T-helper 2 cell (primary cell): ENCODE results near the gene PDHB.
A peak's percentile ranks its signal among the peaks of the same experiment; 100 is the strongest.
"Not testable (repeated sequence)": the region's sequence is repeated elsewhere in the genome, so short reads cannot be mapped to it uniquely, and the experiment has no call there.

Experiments
- DNase-seq, 5 experiments: peaks; one replicate each; pipeline versions ENCODE4 v3.0.0 to v3.0.0-alpha.2; 2012 to 2022
- total RNA-seq, 2 donors: gene quantifications; one replicate each; lab custom pipeline; 2026; lab: John Stamatoyannopoulos, UW

The PDHB gene
- 33.0 to 37.1 reads per million in 2 donors for total RNA-seq

- DNase-seq: peak; percentile 72 to 93 (median 83)
Observed at GRCh38 chr3:58433400-58434167, at the start of gene PDHB. Gene PDHB, minus strand, starts transcription at chr3:58433832. Its CDS starts 23 bp downstream, at chr3:58433809.

GRCh38 chr3:58482917-58483636 lies 49.4 kb upstream of the PDHB start:
- DNase-seq: peak in 1 of 5 experiments; percentile 66

DNA sequence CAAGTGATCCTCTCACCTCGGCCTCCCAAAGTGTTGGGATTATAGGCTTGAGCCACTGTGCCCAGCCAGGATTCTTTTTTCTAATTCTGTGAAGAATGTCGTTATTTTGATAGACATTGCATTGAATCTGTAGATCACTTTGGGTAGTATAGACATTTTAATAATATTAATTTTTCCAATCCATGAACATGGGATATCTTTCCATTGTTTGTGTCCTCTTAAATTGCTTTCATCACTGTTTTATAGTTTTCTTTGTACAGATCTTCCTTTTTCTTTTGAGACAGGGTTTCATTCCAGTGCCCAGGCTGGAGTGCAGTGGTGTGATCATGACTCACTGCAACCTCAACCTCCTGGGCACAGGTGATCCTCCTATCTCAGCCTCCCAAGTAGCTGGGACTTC lies 46.7 kb upstream of the PDHB start:
- DNase-seq: no peak

GRCh38 chr3:58478781-58479180 lies 45.1 kb upstream of the PDHB start:
- no peak for DNase-seq

DNA sequence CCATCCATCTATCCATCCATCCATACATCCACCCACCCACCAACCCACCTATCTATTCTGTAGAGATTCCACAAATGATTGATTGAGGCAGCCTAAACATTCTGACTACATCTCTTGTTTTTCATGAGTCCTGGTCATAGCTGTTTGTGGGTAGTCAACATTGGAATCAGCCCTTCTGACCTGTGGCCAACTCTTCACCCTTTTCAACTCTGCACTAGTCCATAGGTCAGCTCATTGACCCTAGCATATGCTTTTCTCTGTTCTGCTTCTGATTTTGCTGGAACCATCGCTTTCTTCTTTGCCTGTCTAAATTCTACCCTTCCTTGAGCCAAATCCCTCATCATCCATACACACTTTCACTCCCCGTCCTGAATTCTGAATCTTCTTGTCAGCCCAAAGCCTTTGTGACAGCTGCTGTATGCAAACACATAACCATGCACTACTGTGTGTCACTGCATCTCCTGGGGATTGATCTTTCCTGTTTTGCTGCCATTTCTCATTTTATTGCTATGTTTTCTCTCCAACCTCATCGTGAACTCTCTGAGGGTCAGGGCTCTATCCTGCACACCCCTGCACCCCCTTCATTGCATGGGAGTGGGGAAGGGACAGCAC lies 41.4 kb upstream of the PDHB start:
- DNase-seq: no peak

DNA sequence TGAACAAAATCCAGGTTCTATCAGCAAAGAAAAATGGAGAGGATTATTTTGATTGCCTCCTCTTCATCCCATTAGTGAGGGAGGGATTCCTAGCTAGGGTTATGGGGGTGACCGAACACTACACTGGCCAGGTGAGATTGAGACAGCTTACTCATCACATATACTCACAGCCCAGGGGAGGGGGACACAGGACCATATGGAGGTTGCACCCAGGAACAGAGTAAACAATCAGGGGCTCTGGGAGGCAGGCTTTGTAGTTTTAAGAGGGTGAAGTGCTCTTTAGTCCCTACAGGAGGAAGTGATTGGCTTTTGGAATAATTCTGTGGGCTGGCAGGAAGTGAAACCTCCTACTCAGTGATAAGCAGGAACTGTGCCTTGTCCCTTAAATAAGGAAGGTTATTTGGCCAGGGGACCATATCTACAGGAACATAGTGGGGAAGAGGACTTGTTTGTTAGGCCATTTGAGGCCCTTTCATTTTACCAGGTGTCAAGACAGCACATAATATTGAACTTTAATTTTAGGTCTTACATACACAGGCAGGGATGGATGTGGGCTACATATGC lies 40.8 kb upstream of the PDHB start:
- DNase-seq: no peak

DNA sequence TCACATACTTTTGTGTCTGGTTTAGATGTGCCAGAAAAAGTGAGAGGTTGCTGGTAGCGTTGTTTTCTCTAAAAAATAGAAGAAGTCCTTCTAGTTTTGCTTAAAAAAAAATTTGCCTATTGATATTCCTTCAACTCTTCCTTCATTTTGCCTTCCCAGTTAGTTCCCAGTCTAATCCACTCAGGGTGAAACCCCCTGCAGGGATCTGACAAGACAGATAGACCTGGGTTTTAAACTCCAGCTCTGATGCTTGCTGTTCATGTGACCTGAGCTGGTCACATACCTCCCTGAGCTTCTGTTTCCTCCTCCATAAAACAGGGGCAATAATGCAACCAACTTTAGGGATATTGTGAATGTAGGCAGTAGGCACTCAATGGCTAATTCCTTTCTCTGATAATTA lies 39.6 kb upstream of the PDHB start:
- no peak for DNase-seq

GRCh38 chr3:58471025-58471887 lies 37.6 kb upstream of the PDHB start:
- peak in 2 of 5 experiments; percentile 61 to 99 for DNase-seq

DNA sequence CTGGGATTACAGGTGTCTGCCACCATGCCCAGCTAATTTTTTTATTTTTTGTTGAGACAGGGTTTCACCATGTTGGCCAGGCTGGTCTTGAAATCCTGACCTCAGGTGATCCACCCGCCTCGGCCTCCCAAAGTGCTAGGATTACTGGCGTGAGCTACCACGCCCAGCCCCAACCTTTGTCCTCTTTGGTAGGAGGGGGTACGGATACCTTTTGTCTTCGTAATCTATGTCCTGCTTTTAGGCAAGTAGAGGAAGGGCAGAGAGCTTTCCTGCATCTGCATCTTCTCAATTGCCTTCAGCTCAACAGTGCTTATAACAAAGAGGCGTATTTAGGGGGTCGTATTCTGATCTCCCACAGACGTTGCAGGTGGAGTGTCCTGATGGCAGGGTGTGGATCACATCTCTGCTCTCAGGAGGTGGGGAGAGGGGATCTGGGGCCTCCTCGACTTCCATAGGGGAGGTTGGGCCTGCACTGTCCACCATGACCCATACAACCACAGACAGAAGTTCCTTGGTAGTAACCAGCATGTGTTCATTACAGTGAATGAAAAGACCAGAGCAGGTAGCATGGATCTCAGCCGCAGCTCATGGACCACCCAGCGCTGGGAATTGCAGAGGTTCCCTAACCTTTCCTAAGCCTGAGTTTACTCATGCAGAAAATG lies 36.9 kb upstream of the PDHB start:
- DNase-seq: no peak

GRCh38 chr3:58469096-58469495 lies 35.5 kb upstream of the PDHB start:
- DNase-seq: no peak

- DNase-seq: no peak
Observed at GRCh38 chr3:58466899-58467563, 33.4 kb upstream of the PDHB start.

- peak in 1 of 5 experiments; percentile 71 for DNase-seq
Observed at GRCh38 chr3:58464866-58465265, 31.2 kb upstream of the PDHB start.

GRCh38 chr3:58463942-58464271 lies 30.3 kb upstream of the PDHB start:
- DNase-seq: no peak

DNA sequence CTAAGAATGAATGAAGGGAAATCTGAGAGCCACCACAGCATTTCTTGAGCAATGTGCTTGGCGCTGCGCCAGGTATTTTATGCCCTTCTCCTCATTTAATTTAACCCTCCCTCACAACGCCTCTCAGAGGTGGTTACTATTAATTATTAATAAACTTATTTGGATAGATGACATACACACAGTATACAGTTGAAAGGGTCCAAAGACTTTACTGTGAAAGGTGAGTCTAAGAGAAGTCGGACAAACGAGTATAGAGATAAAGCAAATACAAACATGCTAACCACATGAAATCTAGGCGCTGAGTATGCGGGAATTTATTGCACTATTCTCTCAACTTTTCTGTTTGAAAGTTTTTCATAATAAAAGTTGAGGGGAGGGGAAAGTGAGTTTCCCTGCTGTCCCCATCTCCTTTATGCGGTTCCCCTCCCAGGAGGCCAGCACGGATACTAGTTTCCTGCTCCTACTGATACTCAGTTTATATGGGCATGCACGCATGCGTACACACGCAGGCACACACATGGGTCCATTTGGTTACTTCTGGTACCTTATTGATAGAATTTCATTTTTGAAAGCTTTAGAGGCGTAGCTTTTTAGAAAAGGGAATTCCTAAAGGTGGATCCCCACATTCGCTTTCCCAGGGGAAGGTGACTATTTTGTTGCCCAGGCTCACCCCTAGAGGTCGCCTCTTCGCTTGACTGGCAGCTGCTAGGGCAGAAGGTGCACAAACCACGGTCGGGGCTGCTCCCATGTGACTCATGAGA lies 29.7 kb upstream of the PDHB start:
- peak in 4 of 5 experiments; percentile 35 to 87 (median 58) for DNase-seq

GRCh38 chr3:58462829-58463180 lies 29.2 kb upstream of the PDHB start:
- DNase-seq: no peak

- no peak for DNase-seq
Observed at GRCh38 chr3:58459160-58459559, 25.5 kb upstream of the PDHB start.

- no peak for DNase-seq
Observed at GRCh38 chr3:58452176-58452575, 18.5 kb upstream of the PDHB start.

GRCh38 chr3:58441514-58442450 lies 8.2 kb upstream of the PDHB start:
- DNase-seq: no peak

DNA sequence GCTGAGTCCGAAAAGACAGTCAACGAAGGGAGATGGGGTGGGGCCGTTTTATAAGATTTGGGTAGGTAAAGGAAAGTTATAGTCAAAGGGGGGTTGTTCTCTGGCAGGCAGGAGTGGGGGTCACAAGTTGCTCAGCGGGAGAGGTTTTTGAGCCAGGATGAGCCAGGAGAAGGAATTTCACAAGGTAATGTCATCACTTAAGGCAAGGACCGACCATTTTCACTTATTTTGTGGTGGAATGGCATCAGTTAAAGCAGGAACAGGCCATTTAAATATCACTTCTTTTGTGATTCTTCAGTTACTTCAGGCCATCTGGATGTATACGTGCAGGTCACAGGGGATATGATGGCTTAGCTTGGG lies 7.3 kb upstream of the PDHB start:
- not testable (repeated sequence) for DNase-seq
